Adipose tissue (tissue), 3 donors: Measurements from ENCODE around the gene MYO1B. TPM values are rescaled to one million over a fixed set of nuclear protein-coding genes. Genes with fewer than 3 reads are reported as not detected.

Source experiments
- H3K27ac ChIP-seq: one replicate; pipeline ENCODE4 v1.5.1; 2013; ENCODE audit warnings: low read depth, low read length
- WGBS, 3 donors: extraction: QIAGEN DNeasy Blood & Tissue Kit; methylation state at CpG; one replicate each; pipeline ENCODE4 v1.1.7; 2013; 5-methylcytosine and 5-hydroxymethylcytosine counted together
- polyA plus RNA-seq, 3 donors: library from polyadenylated mRNA; stranded (reverse); fragments of 200-250 nt; gene quantifications; one replicate each; pipeline ENCODE4 v1.2.3, GENCODE V29; 2013
- donor health status: healthy with polysubstance abuse.
- donor health status: Bipolar disorder and iron deficiency.
- donor health status: healthy.

Gene MYO1B
- polyA plus RNA-seq, 3 donors: 18.4 to 29.1 (median 20.8) TPM

DNA sequence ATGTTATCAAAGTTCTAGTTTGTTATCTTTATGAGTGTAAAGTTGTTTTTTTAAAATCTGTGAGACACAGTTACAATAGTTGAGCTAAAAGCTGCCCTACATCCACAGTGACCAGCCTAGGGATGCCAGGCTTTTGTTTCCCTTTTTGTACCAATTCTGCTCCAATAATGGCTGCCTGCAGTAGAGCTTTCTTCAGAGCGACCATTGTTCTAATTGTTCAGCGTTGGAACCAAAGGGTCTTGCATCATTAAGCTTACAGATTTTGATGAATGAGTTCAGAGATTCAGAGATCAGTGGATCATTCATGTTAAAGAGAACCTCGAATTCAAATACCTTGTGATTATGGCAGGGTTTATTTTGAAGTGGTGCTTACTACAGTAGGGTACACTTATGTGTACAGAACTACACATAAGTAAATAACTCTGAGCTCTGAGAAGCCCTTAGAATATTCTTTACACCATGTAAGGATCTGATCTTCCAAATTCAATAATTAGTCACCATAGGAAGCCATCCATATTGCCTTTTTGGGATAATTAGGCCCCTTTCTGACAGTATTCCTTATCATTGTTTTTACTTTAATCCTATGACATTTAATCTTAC lies 157.9 kb downstream of the MYO1B start:
- WGBS, 3 donors: 77 to 93% (median 89%) methylated on average over 3 of the region's 3 CpGs

GRCh38 chr2:191404568-191404991 lies 159.4 kb downstream of the MYO1B start:
- WGBS, 3 donors: 14 to 23% (median 23%) methylated on average over 1 of the region's 1 CpG
- no peak overlapping the region for H3K27ac ChIP-seq

More for the DNA sequence above, 157.9 kb downstream of the MYO1B start:
- no peak overlapping the region for H3K27ac ChIP-seq

GRCh38 chr2:191405546-191405945 lies 160.3 kb downstream of the MYO1B start:
- H3K27ac ChIP-seq: no peak overlapping the region
- WGBS, 3 donors: 91 to 98% (median 96%) methylated on average over 2 of the region's 2 CpGs

GRCh38 chr2:191410646-191411436 lies 165.6 kb downstream of the MYO1B start:
- 74 to 79% (median 79%) methylated on average over 6 of the region's 6 CpGs for WGBS, 3 donors
- no peak overlapping the region for H3K27ac ChIP-seq

DNA sequence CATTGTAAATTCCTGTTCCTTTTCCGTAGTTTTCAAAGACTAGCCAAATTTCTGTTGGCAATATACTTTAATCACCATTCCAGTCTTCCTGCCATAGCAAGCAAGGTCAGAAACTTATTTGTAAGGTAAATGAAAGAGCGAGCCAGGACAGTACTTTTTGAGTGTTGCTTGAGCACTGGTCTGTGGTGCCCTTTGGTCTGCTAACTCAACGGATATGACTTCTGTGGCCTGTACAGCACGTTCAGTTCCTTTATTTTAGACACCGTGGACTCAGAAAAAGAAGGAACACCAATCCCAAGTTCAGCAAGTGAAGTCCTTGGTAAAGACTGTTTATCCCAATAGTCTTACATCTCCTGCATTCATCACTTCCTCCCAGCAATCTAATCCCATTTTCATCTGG lies 166.3 kb downstream of the MYO1B start:
- H3K27ac ChIP-seq: no peak overlapping the region
- WGBS, 3 donors: 37 to 62% (median 53%) methylated on average over 5 of the region's 5 CpGs

DNA sequence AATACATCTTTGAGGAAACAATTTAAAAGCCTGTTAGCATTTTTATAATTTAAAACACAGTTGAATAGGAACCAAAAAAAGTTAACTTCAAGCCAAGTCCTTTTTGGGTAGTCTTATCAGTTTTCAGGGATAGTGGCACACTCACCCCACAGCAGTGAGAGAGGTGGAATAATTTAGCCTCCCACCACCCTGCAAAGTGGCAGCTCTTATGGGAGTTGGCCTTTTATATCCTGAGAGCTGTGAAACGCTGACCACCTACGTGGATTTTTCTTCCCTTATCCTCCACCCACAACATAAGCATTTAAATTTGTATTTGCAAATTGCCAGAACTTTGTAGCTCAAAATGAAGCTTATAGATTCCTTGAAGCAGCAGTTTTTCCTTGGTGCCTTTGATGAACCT lies 167.1 kb downstream of the MYO1B start:
- 59 to 84% (median 73%) methylated on average over 2 of the region's 2 CpGs for WGBS, 3 donors

GRCh38 chr2:191415101-191415500 lies 169.9 kb downstream of the MYO1B start:
- H3K27ac ChIP-seq: no peak overlapping the region

More for the DNA sequence above, 167.1 kb downstream of the MYO1B start:
- H3K27ac ChIP-seq: no peak overlapping the region

DNA sequence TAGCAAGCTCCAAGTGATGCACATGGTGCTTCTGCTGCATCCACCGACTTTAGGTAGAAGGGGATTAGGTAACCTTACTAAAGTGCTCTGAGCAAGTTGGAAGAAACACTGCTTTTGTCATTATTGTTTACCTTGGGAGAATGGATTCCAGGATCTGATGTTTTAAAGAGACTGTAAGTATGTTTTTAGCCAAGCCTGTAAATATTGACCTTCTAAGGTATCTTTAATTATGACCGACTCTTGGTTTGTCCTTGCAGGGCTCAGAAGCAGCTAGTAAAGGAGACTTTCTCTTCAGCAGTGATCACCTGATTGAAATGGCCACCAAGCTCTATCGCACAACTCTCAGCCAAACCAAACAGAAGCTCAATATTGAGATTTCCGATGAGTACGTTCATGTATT lies 170.7 kb downstream of the MYO1B start:
- WGBS, 3 donors: 44 to 97% (median 91%) methylated on average over 5 of the region's 5 CpGs
- H3K27ac ChIP-seq: no peak overlapping the region

- WGBS, 3 donors: 88 to 98% (median 94%) methylated on average over 7 of the region's 7 CpGs
- H3K27ac ChIP-seq: no peak overlapping the region
Measured at GRCh38 chr2:191417746-191418145, 172.5 kb downstream of the MYO1B start.

GRCh38 chr2:191421950-191422349 lies 176.7 kb downstream of the MYO1B start:
- H3K27ac ChIP-seq: no peak overlapping the region
- 91 to 98% (median 91%) methylated on average over 2 of the region's 2 CpGs for WGBS, 3 donors

GRCh38 chr2:191427031-191427430 lies 181.8 kb downstream of the MYO1B start:
- WGBS, 3 donors: 92 to 98% (median 93%) methylated on average over 4 of the region's 4 CpGs

DNA sequence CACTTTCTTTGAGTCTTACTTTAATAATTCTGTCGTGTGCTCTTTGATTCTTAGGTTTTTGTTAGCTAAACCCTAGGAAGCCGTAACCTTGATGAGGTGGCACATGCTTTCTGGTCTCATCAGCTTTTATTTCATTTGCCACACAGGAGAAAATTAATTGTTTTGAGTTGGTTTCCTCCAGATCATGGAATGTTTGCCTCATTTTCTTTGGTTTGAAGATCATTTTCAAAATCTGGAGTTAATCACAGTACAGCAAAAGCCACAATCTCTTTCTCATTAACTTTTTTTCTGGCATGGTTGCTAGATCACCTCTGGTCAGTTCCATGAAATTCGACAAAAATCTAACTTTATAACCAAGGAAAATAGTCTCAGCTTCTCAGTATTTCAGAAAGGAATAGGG lies 182.9 kb downstream of the MYO1B start:
- 78 to 94% (median 87%) methylated on average over 3 of the region's 3 CpGs for WGBS, 3 donors

More at GRCh38 chr2:191427031-191427430, 181.8 kb downstream of the MYO1B start:
- no peak overlapping the region for H3K27ac ChIP-seq

DNA sequence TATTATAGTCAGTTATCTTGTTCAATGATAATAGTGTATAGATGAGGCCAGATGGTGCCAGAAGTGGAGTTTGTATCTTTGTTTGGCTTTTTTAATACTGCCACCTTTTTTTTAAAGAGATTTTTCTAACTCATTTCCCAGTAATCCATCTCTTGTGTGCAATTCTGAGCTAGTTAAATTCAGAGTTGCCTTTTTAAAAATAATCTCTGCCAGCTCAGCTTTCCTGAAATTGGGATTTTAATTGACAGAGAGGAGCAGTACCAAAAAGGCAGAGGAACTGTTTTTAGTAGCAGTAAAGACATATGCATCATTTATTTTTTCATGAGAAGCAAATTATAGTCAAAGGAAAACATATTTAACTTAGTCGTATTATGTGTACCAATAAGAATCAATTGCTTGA lies 185.3 kb downstream of the MYO1B start:
- 83 to 89% (median 84%) methylated on average over 1 of the region's 1 CpG for WGBS, 3 donors
- H3K27ac ChIP-seq: no peak overlapping the region

More for the DNA sequence above, 182.9 kb downstream of the MYO1B start:
- H3K27ac ChIP-seq: no peak overlapping the region

GRCh38 chr2:191432121-191432520 lies 186.9 kb downstream of the MYO1B start:
- WGBS, 3 donors: 86 to 89% (median 88%) methylated on average over 4 of the region's 4 CpGs
- no peak overlapping the region for H3K27ac ChIP-seq

DNA sequence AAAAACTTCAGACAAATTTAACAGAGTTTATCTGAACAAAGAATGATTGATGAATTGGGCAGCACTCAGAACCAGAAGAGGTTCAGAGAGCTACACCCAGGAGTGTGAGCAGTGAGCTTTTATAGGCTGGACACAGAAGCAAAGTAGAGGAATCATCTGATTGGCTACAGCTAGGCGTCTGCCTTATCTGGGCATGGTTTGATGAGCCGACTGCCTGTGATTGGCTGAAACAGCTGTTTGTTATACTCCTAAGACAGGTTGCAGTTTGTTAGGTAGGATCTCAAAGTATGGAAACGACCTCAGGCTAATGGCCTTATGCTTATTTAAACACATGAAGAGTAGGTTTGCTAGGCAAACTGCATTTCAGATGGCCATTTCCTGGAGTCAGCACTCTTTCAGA lies 188.9 kb downstream of the MYO1B start:
- no peak overlapping the region for H3K27ac ChIP-seq
- 86 to 94% (median 87%) methylated on average over 3 of the region's 3 CpGs for WGBS, 3 donors

DNA sequence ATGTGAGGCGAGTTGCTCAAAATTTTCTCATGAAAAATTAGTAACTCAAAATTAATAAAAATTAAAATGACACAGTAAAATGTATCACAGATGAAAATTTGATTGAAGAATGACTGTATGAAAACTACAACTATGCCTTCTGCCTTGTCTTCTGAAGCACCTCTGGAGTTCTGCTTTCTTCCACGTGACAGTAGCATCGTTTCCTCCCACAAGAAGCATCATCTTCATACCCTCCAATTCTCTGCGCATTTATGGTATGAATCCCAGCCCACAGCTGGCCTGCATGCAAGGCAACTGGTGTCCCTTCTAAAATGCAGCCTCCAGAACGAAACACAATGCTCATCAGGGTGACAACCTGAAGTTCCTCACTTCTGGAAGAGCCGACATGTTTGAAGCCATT lies 189.9 kb downstream of the MYO1B start:
- H3K27ac ChIP-seq: no peak overlapping the region
- WGBS, 3 donors: 89% methylated on average over 6 of the region's 6 CpGs

DNA sequence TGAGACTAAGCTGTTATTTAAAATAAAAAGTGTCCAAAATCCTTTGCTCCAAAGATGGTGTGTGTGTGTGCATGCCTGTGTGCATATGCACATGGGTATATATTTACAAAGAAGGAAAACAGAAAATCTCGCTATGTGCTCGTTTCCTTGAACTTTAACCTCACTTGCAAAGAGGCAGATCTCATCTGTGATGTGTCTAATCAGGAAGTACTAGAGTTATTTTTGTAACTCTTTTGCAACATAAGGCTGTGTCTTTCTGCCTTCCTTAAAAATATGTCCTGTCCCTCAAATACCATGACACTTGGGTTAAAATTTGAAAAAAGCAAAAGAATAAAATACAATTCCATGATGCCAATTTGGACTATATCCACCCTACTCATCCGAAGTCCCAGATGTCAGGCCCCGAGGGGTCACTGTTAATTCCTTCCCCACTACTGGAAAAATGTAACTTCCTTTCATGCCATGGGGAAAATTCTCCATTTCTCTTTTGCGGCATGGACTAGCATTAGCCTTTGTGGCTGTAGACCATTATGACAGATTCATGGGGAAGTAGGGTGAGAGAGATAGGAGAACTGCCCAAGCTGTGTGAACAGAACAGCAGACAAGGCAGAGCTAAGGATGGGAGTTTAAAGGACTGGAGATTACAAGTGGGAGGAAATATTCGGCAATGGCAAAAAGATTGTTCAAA lies 191.3 kb downstream of the MYO1B start:
- 37 to 65% (median 44%) methylated on average over 6 of the region's 6 CpGs for WGBS, 3 donors
- no peak overlapping the region for H3K27ac ChIP-seq

- 69 to 92% (median 90%) methylated on average over 3 of the region's 3 CpGs for WGBS, 3 donors
- H3K27ac ChIP-seq: no peak overlapping the region
Measured at GRCh38 chr2:191439481-191439880, 194.3 kb downstream of the MYO1B start.

DNA sequence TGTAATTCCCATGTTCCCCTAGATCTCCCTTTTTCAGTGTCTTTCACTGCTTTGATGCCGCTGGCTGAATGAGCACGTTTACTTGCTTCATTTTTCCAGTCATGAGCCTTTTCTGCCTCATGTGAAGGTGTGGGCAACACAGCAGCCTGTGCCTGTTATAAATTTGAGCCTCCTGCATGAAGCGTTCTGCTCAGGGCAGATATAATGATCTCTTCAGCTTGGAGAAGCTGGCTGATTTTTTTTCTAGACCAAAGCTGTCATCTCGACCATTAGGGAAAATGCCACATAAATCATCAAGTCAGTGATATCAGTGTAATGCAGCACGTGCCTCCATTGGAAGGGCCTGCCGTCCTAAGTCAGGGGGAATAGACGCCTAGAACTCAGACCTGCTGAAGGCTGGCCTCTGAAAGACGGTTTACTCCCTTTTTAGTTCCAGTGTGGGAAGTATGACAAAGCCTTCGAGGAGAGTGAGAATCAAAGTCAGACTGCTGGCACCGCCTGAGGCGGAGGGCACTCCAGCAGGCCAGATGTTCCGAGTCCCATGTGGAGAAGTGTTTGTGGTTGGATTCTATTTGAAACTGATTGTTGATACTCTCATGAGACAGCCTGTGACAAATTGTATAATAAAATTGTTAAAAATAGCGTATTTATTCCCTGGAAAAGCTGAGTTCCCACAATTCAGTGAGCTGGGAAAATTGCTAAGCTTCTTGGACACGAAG lies 196.5 kb downstream of the MYO1B start:
- no peak overlapping the region for H3K27ac ChIP-seq
- WGBS, 3 donors: 30 to 59% (median 58%) methylated on average over 14 of the region's 14 CpGs
